Stimulated activated CD4-positive, alpha-beta T cell treated with anti-CD3 and anti-CD28 coated beads, Interleukin-2, amount 100 ng/mL, for 24 hours (primary cell): ENCODE results near the gene ARHGAP42.

Source experiments
- DNase-seq, 2 donors: peaks; one replicate each; pipeline ENCODE4 v3.0.0-alpha.2; 2020

The ARHGAP42 gene

DNA sequence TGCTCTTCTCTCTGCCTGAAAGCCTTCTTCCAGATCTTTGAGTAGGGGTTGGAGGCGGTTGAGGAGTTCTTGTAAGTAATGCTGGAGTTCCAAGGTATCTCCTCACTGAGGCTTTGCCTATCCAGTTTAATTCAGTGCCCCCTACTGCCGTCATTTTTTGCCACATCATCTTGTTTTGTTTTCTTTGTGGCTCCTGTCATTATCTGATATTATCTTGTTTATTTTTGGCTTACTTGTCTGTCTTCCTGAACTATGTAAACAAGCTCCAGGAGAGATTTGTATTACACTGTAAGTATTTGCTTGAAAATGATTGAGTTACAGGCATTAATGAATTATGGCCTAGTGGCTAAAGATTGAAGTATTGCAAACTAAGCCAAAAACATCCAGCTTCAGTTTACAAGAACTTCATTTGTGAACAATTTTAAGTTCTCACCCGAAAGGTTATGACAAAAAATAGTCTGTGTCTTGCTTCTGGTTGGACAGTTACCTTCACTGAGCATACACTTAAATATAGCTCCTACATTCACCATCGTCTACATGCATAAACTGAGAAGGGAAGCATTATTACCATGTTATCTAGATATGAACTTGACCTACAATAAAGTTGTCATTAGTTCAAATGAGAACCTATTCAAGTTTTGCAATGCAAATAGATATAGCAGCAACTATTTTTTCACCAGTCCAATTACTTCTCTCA, 154.8 kb downstream of the ARHGAP42 start:
- no peak for DNase-seq

DNA sequence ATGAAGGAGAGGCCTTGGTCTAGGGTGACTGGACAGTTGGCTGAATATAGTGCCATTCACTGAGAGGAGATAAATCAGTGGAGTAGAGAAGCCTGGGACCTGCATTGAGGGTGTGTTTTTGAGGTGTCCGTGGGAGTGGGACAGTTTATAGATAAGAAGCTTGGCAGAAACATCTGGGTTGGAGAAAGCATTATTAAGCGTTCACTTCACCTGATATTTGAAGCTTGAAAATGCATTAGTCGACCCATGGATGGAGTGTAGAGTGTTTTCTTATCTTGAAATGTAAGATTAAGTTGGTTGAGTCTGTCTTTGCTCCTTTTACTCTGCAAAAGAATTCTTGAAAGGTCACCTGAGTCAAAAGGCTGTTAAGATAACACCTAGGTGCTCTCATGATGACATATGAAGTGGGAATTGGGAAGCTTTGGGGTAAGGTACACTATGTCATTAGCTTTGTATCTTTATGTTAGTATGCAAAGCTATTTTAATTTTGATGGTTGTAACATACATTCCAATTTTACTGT, 160.7 kb downstream of the ARHGAP42 start:
- no peak for DNase-seq

DNA sequence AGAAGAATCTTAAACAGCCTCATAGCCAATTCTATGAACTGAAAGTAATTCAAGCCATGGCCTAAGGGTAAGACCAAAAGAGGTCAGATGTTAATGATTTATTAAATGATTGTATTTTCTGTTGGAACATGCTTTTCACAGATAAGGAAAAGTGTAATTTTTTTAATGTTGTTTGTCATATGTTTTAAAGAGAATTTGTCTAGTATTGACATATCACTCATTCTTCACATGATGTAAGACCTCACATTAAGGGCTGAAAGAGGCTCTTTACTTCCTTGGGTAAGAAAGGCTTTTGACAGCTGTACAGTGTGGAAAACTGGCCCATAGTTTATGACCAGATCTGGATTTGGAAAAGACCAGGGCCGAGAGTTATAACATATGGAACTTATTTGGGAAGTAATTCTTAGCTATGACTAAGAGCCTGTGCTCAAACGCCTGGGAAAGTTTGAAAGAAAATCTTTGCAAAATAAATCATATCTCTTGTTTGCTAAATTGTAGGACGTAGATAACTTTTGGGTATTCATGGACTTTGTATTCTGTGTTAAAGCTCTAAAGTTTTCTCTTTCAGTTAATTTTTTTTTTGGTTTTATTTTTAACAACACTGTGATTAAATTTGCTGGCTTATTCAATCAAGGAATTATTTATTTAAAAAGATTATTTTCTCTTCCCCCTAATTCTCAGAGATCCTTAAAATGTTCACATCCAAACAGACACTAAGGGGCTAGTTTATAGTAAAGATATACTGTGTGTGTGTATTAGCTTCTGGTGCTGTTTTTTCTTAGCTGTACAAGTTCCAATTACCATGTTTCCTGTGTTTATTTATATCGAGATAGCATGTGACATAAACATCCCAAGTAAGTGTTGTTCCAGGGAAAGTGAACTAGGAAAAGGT, 162.2 kb downstream of the ARHGAP42 start:
- no peak for DNase-seq

GRCh38 chr11:100849901-100850235, 162.8 kb downstream of the ARHGAP42 start:
- no peak for DNase-seq

DNA sequence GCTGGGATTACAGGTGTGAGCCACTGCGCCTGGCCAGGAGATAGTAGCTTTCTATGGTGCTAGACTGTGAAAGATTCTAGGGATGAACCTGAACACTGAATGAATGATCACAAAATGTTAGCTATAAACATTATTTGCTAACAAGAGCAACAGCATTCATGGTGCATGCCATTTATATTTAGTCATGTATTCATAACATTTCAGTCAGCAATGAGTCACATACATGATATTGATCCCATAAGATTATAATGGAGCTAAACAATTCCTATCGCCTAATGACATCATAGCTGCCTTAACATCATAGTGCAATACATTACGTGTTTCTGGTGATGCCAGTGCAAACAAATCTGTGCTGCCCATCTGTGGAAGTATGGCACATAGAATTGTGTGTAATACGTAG, 164.1 kb downstream of the ARHGAP42 start:
- DNase-seq: no peak

GRCh38 chr11:100851584-100852152, 164.6 kb downstream of the ARHGAP42 start:
- no peak for DNase-seq

DNA sequence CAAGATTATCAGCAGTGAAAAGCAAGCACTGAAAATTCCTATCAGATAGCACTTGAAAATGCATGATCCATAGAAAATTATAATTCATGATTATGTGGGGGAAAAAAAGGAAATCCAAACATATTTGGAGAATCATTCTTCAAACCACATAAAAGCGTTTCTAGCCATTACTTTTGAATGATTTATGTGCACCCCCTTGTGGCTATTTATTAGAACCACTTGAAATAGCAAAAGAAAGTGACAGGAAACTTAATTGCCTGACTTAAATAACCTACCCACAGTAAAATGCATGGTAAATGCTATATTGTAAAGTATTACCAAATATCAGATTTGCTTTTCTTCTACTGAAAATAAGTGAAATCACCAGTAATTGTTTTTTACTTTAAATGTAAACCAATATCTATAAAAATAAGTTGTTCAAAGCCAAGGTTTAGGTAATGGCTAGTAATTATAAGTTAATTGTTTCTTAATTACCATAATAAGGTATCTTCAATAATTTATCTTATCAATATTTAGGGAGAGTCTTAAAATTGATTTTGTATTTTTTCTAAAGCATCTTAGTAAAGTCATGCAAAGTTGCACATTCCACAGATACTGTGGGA, 168.5 kb downstream of the ARHGAP42 start:
- DNase-seq: no peak

- no peak for DNase-seq
Measured at GRCh38 chr11:100857236-100858005, 170.3 kb downstream of the ARHGAP42 start.

DNA sequence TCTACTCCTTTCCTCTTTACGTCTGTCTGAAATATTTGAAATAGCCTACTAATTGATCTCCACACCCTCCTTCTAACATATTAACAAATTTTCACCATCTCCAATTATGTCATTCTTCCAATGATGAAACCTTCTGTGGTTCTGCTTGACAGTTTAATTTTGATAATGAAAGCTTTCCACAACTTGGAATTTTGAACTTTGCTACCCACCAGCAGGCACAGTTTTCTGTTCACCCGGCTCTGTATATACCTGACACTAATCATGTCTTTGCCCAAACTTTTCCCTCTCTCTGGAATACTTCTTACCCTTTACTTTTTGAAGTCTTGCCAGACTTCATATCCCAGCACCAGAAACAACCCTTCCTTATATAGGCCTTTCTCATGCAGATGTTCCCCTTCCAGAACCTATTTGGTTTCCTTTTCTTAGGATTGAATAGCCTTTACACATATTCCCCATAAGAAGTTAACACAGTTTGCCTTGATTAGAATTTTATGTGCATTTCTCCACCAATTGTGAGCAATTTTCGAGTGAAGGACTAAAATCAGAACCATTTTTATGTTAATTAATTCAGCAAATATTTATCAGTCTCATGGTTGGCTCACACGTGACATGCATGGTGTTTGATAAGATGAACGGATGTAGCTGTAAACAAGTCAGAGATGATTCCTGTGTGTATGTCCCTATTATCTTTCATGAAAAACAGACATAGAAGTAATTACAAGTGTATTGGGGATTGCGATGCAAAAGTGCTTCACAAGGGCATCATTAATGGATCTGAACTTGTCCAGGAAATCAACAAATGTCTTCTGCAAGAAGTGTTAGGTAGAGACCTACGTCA, 173.4 kb downstream of the ARHGAP42 start:
- no peak for DNase-seq

- no peak for DNase-seq
Measured at GRCh38 chr11:100861212-100861611, 174.1 kb downstream of the ARHGAP42 start.

DNA sequence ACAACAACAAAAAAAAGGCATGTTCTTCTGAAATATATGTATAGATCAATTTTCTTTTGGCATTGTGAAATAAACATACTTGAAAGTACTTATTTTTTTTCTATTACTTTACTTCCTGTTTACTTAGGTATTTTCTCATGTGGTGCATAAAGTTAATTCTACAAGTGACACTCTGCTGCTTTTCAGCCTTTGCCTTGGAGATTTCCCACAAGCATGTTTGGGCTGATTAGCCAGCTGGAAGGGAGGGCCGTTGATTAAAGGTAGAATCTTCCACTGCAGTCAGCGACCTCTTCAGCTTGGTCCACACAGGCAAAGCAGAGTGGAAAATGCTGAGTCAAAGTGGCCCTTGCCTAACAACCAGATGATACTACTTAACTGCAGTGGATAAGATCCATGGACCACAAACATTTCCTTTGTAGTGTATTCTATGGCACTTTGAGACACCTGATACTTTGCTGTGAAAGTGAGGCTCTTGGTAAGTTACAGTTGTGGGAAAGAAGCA, 176.0 kb downstream of the ARHGAP42 start:
- no peak for DNase-seq

DNA sequence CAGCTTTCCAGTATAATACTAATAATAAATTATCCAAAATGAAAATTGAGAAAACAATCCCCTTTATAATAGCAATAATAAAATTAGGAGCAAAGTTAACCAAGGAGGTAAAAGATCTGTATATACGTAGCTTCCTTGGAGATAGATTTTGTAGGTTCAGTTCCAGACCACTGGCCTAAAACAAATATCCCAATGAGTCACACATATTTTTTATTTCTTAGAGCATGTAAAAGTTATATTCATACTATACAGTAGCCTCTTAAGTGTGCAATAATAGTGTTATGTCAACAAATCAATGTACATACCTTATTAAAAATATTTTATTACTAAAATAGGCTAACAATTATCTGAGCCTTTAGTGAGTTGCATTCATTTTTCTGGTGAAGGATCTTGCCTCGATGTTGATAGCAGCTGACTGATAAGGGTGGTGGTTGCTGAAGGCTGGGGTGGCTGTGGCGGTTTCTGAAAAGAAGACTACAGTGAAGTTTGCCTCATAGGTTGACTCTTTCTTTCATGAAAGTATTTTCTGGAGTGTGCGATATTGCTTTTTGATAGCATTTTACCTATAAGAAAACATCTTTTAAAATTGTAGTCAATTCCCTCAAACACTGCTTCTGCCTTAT, 178.5 kb downstream of the ARHGAP42 start:
- no peak for DNase-seq

GRCh38 chr11:100866453-100866852, 179.4 kb downstream of the ARHGAP42 start:
- DNase-seq: no peak

DNA sequence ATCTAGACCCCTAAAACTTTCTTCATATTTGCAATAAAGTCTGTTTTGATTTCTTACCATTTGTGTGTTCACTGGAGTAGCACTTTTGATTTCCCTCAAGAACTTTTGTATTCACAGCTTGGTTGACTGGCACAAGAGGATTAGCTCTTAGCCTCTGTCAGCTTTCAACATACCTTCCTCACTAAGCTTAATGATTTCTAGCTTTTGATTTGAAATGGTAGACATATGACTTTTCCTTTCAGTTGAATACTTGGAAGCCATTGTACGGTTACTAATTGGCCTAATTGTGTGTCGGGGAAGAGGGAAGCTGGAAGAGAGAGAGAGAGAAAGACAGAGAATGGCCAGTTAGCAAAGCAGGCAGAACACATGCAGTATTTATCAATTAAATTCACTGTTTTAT, 180.5 kb downstream of the ARHGAP42 start:
- no peak for DNase-seq

GRCh38 chr11:100869328-100869727, 182.2 kb downstream of the ARHGAP42 start:
- no peak for DNase-seq

DNA sequence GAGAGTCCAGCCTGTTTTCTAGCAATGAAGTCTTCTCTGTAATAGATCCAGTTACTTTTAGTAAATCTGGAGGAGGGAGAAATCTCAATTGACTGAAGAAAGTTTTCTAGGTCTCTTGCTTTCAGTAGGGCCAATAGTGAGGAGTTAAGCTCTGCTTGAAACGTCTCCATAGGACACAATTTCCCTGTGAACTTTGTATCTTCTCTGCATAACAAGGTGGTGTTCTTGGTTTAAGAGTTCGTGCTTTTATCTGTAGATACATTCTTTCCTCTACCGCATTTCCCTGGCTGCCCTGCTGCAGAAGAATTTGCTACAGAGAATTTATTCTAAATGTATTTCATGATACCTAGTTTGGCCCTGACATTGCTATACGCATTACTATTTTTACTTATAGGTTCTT, 183.1 kb downstream of the ARHGAP42 start:
- DNase-seq: no peak

DNA sequence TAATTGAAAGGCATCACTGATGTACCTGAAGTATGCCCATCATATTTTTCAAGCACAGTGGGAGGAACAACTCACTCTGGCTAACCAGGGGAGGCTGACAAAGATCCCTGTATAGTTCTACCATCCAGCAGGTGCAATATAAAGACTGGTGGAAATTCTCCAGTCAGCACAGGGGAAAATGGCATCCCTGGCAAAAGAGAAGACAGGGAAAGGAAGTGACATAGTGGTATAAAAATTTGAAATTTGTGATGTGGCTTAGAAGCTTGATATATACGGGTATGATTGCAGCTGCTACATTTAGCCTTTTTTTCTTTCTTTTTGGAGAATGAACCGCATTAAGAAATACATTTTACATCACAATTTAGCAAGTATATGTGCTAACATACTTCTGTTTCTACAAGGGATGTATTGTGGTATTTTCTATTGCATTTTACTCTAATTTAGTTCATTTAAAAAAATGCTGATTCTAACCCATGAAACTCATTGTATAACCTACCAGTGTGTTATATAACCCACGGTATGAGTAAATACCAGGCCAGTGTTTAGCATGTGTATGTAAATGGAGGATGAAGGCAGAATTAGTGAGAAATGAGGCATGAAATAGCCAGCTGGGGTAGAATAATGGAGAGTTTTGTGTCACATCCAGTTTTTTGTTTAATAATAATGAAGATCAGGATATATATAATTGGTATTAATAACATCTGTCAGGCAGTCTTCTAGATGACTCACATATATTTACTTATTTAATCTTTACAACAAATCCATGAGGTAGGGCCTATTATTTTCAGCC, 186.1 kb downstream of the ARHGAP42 start:
- no peak for DNase-seq

- DNase-seq: no peak
Measured at GRCh38 chr11:100874203-100874602, 187.1 kb downstream of the ARHGAP42 start.

GRCh38 chr11:100875521-100875869, 188.4 kb downstream of the ARHGAP42 start:
- no peak for DNase-seq
